ENCODE data around the gene HNRNPD.

DNA sequence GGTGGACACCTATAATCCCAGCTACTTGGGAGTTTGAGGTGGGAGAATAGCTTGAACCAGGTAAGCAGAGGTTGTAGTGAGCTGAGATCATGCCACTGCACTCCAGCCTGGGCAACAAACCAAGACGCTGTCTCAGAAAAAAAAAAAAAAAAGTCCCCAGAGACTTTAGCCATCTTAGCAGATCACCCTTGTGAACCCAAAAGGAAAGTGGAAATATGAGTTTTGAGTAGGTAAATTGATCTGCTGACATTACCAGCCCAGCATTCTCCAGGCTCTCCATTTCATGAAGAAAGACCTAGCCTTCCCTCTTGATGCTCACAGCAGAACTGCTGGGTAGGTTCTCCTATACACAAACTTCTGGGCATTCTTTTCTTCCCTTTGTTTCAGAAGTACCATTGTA, 24.5 kb upstream of the HNRNPD start:
- TF ChIP-seq MAX (CRISPR knock-in tag; IDR thresholded peaks at IDR 0.05) (no peak), TEAD4 (CRISPR knock-in tag; IDR thresholded peaks at IDR 0.05) (no peak)
- TF ChIP-seq, protein P1, sequence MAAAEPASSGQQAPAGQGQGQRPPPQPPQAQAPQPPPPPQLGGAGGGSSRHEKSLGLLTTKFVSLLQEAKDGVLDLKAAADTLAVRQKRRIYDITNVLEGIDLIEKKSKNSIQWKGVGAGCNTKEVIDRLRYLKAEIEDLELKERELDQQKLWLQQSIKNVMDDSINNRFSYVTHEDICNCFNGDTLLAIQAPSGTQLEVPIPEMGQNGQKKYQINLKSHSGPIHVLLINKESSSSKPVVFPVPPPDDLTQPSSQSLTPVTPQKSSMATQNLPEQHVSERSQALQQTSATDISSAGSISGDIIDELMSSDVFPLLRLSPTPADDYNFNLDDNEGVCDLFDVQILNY (CRISPR knock-in tag; IDR thresholded peaks at IDR 0.05): no peak

Measured in WTC11 (cell line).